GM19193 (cell line): ENCODE results near the gene MEIS2.

Experiments
- POLR2A ChIP-seq: IDR thresholded peaks from 4 replicates; pipeline ENCODE4 v1.6.1; 2011; ENCODE audit not compliant: insufficient read depth, insufficient read length; ENCODE audit errors: extremely low read depth

MEIS2 gene

DNA sequence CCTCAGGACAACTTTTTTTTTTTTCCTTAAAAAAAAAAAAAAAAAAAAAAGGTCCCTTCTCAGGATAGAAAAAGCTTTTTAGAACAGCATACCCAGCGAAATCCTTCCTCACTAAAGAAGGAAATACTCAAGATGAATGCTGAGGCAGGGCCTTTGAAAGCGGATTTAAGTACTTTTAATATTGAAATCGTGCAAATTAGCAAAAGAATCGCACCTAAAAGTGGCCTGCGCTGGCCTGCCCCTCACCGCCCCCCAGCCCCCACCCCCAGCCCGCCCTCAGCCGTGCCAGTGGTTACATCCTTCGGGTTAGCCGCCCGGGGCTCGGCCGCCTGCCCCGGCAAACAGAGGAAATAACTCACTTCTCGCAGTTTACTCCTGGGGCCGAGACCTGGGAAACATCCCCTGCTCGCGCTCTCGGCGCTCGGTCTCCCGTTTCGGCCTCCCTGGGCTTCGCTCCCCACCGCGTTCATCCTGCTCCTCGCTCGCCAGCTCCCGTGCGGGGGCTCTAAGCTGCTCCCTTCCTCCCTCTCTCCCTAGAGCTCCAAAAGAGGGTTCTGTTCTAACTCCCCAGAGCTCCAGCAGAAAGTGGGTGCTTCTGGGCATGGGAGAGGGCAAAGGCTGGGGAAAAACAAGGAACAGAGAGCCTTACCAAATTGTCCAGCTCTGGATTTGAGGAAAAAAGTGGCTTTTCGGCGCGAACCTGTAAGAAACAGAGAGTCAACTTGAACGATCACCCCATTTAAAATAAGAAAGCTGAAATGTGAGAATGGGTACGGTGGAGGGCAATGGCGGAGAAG is 5.2 kb downstream of the MEIS2 start:
- no peak for TF ChIP-seq POLR2A

DNA sequence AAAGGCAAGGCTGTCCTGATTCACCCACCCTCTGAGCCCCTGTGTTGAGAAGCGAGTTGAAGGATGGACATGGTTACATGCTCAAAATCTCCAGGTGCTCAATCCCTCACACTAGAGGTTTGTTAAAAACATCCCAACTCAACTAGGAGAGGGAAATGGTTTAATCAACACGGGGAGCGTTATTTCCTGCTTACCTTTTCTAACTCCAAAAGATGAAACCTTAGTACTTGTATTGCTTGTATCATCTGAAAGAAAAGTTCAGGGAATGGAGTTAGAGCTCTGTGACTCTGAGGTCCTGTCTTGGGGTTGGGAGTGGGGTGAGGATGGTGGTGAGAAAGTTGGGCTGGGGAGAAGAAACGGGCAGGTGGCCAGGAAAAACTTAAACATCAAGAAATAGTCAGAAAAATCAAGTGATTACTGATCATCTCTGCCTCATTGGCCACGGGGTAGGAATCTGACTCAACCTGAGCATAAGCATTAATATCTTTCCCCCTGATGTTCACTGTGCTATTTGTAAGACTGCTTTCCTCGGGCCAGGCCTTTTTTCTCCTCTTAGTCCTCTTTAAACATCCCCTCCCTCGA is 5.9 kb downstream of the MEIS2 start:
- TF ChIP-seq POLR2A = no peak

DNA sequence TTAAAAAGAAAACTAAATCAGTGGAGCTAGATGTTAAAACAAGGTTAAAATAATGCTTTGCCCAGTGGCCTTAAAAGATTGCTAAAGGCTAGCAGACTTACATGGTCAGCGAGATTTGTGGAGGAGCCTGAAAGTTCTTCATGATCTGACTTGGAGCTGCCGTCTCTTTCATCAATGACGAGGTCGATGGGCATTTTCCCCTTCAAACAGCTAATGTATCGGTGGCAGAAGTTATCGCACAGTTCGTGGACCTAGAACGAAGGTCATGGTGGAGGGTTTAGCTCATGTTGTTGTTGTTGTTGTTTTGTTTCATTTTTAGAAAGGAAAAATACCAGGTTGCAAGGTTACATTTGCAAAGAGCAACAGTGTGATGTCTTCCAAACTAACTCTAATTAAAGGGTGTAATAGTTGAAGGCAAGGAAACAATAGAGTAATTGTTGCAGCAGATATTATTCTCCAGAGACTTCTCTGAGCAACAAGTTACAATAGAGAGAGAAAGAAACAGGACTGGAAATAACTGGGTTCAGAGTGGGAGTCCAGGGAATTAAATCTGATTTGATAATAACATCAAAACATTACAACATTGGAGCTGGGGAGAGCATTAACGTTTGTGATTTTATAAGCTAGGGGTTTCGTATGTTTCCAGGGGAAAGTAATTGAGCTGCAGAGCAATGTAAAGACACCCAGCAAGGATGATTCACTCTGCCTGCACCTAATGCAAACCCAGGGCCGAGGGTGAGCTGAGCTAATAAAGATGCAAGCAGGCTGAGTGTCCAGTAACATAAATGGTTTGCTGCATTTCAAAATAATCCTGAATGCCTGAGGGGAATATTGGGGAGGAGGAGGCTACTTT is 6.6 kb downstream of the MEIS2 start:
- TF ChIP-seq POLR2A = no peak

DNA sequence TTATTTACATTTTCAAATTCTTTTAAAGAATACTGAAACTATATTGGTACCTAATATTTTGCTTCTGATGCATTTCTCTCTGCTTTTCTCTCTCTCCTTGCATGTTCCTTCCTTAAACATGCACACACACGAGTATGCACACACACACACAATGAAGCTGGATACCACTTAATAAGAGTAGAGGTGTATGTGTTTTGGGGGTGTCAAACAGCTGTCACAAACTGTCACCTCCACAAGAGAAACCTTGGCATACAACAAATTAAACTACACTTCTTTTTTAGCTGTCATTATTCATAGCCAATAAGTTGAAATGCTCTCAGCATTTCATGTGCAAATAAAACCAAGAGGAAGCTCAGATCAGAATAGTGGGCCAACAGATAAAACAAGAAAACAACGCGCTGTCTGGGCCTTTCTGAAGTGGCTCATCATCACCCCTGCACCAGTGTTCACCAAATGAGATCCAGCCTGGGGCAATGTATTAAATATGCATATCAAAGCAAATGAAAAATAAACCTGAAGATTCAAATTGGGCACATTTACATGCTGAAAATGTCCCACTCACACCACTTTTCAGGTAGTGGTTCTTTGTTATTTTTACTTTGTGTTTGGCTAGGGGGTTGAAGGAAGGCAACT is 9.7 kb downstream of the MEIS2 start:
- TF ChIP-seq POLR2A = no peak

DNA sequence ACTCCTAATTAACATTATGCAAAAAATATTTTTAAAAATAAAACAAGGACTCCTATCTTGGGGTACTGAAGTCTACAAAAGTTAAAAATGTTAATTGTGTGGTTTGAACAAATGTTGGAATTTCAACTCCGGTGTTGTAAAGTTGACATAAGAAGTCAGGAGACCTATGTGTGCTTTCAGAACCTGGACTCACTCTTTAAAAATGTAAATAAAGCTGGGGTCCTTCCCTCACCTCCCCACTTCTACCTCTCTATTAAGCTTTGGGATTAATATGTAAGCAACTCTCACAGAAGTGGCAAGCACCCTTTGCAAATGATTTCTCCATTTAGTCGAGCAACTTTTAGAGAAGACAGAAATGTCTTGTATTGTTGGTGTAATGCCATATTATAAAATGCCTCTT is 11.9 kb downstream of the MEIS2 start:
- TF ChIP-seq POLR2A = no peak

DNA sequence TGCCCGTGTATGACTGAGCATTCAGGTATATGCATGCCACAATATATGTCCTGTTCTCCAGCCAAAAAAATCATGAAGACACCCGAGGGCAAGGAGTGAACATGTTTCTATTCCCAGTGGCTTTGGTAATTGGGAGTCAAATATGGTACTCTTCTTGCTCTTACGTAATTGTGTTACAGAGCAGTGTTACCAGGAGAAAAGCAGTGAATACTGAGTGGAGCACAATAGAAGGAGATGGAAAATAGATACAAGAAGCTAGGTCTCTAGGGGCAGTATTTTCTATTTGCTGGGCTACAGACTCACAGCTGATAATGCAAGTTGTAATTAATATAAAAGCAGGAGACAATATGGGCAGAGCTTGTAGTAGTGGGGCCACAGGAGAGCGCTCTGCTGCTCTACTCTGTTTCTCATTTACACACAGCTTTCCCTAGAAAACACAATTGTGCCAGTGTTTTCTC is 13.2 kb downstream of the MEIS2 start:
- TF ChIP-seq POLR2A = no peak

DNA sequence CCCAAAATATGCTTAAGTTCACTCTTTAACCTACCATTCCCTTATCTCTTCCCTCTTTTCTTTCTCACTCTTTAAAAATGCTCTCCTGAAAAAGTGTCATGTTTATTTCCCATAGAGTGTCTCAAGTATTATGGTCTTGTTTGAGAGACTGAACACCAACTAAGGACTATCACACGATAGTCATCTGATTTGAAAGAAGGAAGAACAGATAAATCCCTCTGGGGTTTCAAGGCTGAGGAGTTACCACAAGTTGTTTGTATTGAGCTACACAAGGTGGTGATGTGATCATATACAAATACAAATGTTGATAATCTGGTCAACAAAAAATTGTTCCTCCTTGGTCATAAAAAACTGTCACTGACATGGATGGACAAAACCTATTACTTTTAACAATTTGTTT is 13.8 kb downstream of the MEIS2 start:
- no peak for TF ChIP-seq POLR2A

DNA sequence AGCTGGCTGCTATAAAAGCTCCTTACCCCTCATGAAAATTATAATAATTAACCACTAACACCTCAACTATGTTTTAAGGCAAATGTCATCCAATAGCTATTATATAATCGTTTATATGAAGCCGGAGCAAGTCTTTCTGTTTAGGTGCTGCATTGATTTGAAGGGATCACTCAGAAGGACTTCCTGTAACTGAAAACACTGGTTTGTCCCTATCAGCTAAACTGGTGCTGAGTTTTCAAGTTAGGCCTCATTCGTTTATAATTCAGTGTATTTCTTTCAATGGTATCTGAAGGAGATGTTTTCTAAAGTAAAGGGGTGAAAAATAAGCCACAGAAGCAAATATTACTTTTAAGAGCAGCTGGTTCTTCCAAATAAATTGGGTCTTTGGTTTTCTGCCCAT is 14.2 kb downstream of the MEIS2 start:
- no peak for TF ChIP-seq POLR2A

DNA sequence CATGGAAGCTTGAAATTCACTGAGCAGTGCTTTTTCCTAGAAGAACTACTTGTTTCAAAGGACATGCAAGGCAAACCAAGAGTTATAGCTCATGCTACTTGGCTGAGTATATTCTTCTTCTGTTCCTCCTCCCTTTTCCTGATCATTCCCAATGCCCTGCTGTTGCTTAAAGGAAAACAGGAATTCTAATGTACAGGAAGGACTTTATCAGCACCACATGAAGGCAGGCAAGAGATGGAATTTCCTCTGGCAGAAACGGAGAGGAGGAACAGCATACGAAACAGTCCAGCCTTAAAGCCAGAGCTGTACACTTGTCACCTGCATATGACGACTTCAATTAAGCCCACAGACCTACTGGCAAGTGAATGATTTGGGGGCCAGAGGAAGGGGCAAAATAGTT is 15.7 kb downstream of the MEIS2 start:
- no peak for TF ChIP-seq POLR2A

DNA sequence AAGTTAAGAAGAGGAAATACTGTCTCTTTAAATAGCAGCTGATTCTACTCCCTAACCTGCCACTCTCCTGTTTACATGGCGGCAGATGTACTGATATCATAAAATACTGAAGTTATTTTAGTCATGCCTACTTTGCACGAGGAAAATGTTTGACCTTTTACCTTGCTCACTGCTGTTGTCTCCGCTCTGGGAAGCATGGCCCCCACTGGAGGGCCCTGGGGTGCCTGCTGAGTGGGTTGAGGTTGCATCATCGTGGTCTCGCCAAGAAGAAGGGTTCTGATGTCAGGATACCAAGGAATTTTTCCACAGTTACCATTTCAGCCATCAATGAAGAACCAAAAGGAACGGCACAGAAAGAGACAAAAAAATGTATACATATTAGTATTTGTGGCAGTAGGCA is 16.7 kb downstream of the MEIS2 start:
- no peak for TF ChIP-seq POLR2A

DNA sequence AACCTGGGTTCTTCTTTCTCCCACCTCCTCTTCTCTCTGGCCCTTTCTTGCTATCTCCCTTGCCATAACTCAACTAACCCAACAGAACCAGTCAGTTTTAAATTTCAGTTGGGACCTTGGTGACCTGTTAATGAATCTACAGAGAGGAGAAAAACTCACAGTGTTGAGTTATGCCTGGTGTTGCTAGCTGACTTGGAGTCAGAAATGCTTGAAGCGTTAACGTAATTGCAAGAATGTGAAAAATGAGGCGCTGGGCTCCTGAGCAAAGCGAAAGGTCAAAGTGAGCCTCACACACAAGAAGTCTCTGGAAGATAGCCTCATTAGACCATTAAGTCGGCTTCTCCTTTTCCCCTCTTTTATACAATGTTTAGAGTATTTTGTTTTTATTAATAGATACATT is 18.4 kb downstream of the MEIS2 start:
- no peak for TF ChIP-seq POLR2A

DNA sequence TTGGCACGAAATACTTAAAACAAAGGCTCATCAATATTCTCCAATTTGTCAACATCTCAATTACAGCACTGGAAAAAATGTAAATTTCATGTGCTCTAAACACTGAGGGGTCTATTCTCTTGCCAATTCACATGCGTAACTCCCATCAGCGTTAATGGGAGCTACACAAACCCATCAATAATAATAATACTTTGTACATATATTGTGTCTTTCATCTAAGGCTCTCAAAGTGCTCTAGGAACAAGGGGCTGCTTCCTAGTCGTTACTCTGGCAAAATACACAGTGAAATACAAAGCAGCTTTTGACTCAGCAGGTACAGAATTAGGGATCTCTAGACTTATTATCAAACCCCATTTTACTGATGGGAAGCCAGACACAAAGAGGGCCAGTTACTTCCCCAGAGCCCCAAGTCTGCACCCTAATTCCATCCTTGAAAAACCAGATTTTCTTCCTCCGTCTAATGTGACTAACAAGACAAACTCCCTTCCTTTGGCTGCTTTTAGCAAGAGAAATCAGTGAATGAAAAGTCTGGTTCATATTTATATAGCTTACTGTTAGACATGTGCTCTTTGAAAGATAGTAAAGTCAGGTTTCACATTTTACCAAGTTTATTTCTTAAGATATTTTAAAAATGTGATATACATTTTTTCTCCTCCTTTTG is 20.0 kb downstream of the MEIS2 start:
- no peak for TF ChIP-seq POLR2A

DNA sequence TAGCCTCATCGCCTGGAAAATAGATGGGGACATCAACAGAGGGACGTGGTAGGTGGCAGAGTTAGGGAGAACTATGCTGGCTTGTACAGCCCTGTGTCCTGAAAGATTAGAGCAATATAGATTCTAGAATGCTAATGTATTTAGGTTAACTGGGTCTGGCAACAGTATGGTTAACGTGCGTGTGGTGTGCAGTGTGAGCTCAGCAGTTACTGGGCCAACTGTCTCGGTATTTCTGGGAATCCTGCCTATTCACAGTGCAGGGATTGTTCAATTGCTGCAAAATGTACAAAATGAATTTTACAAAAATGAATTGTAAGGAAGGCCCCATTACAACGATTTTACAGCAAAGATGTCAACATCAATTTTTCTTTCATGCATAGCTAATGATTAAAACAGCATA is 20.6 kb downstream of the MEIS2 start:
- no peak for TF ChIP-seq POLR2A

DNA sequence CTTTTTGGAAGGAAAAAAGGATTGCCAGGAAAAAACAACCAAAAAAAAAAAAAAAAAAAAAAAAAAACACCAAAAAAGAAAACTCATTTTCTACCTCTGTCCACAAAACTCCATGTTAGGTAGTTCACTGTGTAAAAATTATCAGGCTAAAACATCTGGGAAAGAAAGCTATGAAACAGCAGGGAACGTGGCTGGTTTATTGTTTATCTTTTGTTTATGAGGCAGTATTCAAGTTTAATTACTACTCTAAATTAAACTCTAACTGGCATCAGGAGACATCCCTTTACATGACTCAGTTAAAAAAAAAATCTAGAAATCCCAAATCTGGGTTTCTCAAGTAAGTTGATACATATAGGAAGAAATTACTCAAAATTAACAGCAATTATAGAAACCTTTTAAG is 21.8 kb downstream of the MEIS2 start:
- no peak for TF ChIP-seq POLR2A
